H1 (cell line): ENCODE results near the gene ACACB. TPM values are rescaled to one million over a fixed set of nuclear protein-coding genes. Genes with fewer than 3 reads are reported as not detected.

Source experiments
- RAD21 ChIP-seq, 2 experiments: IDR thresholded peaks in 1 of 2; conservative IDR thresholded peaks in 1 of 2; 2 replicates each; pipeline ENCODE4 v1.6.1; 2011; ENCODE audit warnings: low read depth in 2 of 2, low read length in 2 of 2, improper control_type of control experiment in 1 of 2, inconsistent platforms in 1 of 2, mild to moderate bottlenecking in 1 of 2, moderate library complexity in 1 of 2
- polyA plus RNA-seq, 7 experiments: library from polyadenylated mRNA; depleted of rRNA in 3 of 7; stranded (reverse) in 5 of 7; unstranded in 2 of 7; fragments of >200 nt in 5 of 7; fragments of 200-250 nt in 2 of 7; gene quantifications; 1 replicate in 5 of 7; 2 replicates in 1 of 7; 4 replicates in 1 of 7; pipeline versions ENCODE4 v1.2.1 to v1.2.3, GENCODE V29; 2011 to 2013; ENCODE audit warnings: missing spikeins in 2 of 7, mixed read lengths in 2 of 7
- total RNA-seq: library from RNA; stranded (reverse); fragmentation: NEBNext Ultra II Directional; extraction: Animal tissue kit (Norgen Biotek cat#: 25700); gene quantifications from 2 replicates; pipeline ENCODE4 v1.2.1, GENCODE V29; 2021

Gene ACACB
- total and polyA plus RNA-seq, 2 of the 8 experiments (the other 6 are each of a cell fraction or from before 2014, with no cell fraction given) = 5.8 to 15.3 TPM

GRCh38 chr12:109286652-109287051, 170.3 kb downstream of the ACACB start (continued):
- no peak for TF ChIP-seq RAD21 (IDR thresholded peaks at IDR 0.05 in 1 of 2, conservative IDR thresholded peaks at IDR 0.05 in 1 of 2; ENCODE audit: low read depth in 2 of 2, low read length in 2 of 2)
